Testis (tissue), 2 donors: Measurements from ENCODE around the gene NPC2.

ENCODE experiments used
- POLR2A ChIP-seq: fragments of 450-650 bp; IDR thresholded peaks from one replicate; pipeline ENCODE4 v1.6.1; 2017; ENCODE audit warnings: antibody characterized with exemption, mild to moderate bottlenecking, moderate library complexity
- TF ChIP-seq, protein P1 (sequence below), 3 experiments: fragments of 450-650 bp in 2 of 3; fragments of 200-600 bp in 1 of 3; sonication (generic) in 1 of 3; IDR thresholded peaks; one replicate each; pipeline ENCODE4 v1.5.1; 2016 to 2019; ENCODE audit warnings: antibody characterized with exemption in 3 of 3, mild to moderate bottlenecking in 2 of 3, moderate library complexity in 1 of 3

DNA sequence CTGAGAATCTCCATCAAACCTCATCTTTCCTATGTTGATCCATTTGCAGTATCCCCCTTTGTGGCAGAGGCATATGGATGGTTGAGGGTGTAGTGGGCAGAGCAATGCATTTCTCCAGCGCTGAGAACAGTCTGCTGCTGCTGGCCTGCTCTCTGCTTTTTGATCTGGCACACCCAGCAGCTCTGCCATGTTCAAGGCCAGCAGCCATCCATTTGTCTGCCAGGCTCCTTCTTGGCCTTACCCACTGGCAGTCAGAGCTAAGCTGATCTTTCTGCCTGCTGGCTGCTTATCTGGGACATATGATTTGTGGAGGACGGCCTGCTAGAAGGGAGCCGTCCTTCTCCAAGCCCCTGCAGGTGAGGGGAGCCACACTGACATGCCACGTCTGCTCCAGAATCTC is 17.0 kb downstream of the NPC2 start:
- TF ChIP-seq, protein P1, sequence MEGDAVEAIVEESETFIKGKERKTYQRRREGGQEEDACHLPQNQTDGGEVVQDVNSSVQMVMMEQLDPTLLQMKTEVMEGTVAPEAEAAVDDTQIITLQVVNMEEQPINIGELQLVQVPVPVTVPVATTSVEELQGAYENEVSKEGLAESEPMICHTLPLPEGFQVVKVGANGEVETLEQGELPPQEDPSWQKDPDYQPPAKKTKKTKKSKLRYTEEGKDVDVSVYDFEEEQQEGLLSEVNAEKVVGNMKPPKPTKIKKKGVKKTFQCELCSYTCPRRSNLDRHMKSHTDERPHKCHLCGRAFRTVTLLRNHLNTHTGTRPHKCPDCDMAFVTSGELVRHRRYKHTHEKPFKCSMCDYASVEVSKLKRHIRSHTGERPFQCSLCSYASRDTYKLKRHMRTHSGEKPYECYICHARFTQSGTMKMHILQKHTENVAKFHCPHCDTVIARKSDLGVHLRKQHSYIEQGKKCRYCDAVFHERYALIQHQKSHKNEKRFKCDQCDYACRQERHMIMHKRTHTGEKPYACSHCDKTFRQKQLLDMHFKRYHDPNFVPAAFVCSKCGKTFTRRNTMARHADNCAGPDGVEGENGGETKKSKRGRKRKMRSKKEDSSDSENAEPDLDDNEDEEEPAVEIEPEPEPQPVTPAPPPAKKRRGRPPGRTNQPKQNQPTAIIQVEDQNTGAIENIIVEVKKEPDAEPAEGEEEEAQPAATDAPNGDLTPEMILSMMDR (IDR thresholded peaks at IDR 0.05) = no peak
- TF ChIP-seq POLR2A = no peak
